ENCODE measurements around the gene MNAT1. TPM values are rescaled to one million over a fixed set of nuclear protein-coding genes. Genes with fewer than 3 reads are reported as not detected.
A peak's percentile ranks its signal among the peaks of the same experiment; 100 is the strongest.

MNAT1 gene
- polyA plus RNA-seq, 3 donors: 50.3 to 57.2 (median 53.1) TPM

- DNase-seq (ENCODE audit: low read depth in 3 of 3, low spot score in 2 of 3): no peak
These were observed 222.1 kb downstream of the MNAT1 start for GRCh38 chr14:60956632-60957031.

DNA sequence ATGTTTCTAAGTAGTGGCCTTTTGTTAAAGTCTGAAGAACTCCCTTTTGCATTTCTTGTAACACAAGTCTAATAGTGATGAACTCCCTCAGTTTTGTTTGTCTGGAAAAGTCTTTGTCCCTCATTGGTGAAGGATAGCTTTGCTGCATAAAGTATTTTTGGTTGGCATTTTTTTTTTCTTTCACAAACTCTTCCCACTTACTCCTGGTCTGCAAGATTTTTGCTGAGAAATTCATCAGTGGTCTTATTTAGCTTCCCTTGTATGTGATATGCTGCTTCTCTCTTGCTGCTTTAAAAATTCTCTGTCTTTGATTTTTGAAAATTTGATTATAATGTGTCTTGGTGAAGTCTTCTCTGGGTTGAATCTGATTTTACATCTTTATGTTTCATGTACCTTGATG, 223.6 kb downstream of the MNAT1 start:
- no peak for DNase-seq (ENCODE audit: low read depth in 3 of 3, low spot score in 2 of 3)

DNA sequence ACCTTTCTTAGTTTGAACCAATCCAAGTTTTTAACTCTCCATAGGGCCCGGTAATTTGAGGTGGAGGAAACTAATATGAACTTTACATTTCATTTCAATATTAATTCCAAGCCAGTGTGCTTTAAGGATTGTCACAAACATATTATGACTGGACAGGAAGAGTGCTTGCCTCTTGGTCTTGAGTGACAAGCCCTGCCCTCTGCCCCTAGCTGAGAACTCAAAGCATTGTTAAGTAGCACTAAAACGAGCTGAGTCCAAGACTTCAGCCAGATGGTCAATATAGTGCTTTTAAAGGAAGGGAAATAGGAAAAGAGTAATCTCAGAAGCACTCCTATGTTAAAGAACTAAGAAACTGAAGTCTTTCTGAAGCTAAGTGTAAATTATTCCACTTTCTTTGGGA, 229.2 kb downstream of the MNAT1 start:
- DNase-seq (ENCODE audit: low read depth in 3 of 3, low spot score in 2 of 3): no peak

- no peak for DNase-seq (ENCODE audit: low read depth in 3 of 3, low spot score in 2 of 3)
These were observed 230.3 kb downstream of the MNAT1 start for GRCh38 chr14:60964904-60965303.

DNA sequence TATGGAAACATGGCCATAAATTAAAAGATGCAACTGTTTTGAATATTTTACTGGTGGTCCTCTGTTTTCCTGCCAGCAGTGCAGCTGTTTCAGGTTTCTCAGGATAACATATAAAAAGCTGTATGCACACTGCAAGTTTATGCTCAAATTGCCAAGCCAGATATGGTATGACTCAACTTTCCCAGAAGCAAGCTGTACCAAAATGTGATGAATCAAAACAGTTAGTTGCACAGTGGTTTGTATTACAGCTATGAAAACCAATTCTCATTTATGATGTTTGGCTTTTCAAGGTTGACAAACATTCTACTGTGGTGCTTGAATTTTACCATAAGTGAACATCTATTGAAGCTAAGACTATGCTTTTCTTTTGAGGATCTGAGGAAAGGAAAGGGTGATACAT, 230.8 kb downstream of the MNAT1 start:
- no peak for DNase-seq (ENCODE audit: low read depth in 3 of 3, low spot score in 2 of 3)

GRCh38 chr14:60968099-60968498, 233.5 kb downstream of the MNAT1 start:
- no peak for DNase-seq (ENCODE audit: low read depth in 3 of 3, low spot score in 2 of 3)

DNA sequence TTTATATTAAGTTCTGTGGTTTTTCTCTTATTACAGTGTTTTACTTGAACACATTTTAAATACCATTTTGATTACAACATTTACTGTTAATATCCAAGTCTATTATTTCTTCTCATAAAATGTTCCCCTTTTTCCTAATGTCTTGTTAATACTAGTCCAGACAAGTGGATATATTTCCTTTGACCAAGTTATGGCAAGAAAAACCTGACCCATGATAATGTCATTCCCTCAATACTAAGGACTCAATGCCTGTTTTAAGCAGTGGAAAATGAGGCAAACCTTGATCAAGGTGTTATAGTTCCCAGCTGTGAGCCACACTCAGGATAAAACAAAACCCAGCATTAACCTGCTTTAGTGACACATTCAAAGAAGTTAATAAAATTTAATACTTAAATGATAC, 234.1 kb downstream of the MNAT1 start:
- no peak for DNase-seq (ENCODE audit: low read depth in 3 of 3, low spot score in 2 of 3)

- no peak for DNase-seq (ENCODE audit: low read depth in 3 of 3, low spot score in 2 of 3)
These were observed 235.6 kb downstream of the MNAT1 start for GRCh38 chr14:60970146-60970545.

DNA sequence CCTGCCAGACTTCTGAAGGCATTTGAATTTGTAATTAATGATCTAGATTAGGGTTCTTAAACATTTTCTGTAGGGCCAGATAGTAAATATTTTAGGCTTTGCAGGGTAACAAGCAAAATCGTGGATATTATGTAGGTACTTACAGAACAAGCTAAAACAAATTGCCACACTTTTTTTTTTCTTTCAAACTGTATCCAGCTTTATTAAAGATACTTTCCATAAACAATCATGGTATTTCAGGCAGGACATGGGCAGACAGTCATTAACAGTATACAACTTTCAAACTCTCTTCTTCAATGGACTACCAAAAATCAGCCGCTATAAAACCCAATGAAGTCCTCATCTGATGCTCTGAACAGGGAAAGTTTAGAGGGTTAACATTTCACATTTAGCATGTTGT, 236.7 kb downstream of the MNAT1 start:
- no peak for DNase-seq (ENCODE audit: low read depth in 3 of 3, low spot score in 2 of 3)

GRCh38 chr14:60972295-60972694, 237.7 kb downstream of the MNAT1 start:
- no peak for DNase-seq (ENCODE audit: low read depth in 3 of 3, low spot score in 2 of 3)

GRCh38 chr14:60973070-60973469, 238.5 kb downstream of the MNAT1 start:
- no peak for DNase-seq (ENCODE audit: low read depth in 3 of 3, low spot score in 2 of 3)

DNA sequence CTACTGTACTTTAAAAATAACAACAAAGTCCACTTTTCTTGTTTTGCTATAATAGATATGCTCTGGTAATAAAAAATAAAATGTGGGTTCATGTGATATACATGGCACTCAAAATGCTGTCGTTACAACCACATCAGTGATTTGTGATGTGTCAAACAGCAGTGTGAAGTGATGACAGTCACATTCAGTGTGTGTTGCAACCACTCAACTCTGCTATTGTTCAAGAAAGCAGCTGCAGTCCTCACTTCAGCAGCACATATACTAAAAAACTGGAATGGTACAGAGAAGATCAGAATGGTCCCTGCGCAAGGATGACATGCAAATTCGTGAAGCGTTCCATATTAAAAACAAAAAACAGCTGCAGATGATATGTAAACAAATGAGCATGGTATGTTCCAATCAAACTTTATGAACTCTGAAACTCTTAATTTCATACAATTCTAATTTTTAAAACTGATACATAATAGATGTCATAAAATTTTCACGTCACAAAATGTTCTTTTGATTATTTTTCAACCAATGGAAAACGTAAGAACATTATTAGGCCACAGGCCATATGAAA, 239.6 kb downstream of the MNAT1 start:
- DNase-seq (ENCODE audit: low read depth in 3 of 3, low spot score in 2 of 3): no peak

DNA sequence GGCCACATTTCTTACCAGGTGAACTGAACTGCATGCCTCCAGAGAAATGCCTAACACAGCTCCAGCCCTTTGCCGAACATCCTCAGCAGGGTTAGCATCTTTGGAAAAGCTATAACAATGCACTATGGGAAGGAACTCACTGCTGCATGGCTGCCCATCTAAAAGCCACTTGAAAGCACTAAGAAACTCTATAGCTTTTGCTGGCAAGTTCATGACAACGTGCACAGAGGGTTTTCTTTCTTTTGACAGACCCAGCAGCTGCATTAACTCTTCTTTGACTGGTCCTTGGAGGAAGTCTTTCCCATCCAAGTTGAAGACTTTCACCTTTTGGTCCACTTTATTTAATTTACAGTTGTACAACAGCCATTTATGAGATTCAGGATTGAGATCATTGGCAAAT, 241.0 kb downstream of the MNAT1 start:
- no peak for DNase-seq (ENCODE audit: low read depth in 3 of 3, low spot score in 2 of 3)

DNA sequence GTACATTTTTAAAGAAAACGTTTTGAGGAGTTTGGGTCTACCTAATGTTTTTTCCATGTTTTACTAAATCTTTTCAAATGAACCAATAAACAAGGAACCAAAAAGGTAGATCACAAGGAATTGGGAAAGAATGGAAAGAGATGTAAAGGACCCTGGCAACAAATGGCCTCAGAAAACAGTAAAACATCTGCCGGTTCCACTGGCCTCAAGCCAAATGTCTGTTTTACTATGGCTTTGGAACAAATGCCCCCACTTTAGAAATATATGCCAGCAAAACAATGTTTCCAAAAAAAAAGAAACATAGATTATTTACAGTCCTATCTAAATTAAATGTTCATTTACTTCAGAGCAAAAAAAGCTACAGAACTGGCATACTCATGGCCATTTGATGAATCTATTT, 243.3 kb downstream of the MNAT1 start:
- DNase-seq (ENCODE audit: low read depth in 3 of 3, low spot score in 2 of 3): no peak

DNA sequence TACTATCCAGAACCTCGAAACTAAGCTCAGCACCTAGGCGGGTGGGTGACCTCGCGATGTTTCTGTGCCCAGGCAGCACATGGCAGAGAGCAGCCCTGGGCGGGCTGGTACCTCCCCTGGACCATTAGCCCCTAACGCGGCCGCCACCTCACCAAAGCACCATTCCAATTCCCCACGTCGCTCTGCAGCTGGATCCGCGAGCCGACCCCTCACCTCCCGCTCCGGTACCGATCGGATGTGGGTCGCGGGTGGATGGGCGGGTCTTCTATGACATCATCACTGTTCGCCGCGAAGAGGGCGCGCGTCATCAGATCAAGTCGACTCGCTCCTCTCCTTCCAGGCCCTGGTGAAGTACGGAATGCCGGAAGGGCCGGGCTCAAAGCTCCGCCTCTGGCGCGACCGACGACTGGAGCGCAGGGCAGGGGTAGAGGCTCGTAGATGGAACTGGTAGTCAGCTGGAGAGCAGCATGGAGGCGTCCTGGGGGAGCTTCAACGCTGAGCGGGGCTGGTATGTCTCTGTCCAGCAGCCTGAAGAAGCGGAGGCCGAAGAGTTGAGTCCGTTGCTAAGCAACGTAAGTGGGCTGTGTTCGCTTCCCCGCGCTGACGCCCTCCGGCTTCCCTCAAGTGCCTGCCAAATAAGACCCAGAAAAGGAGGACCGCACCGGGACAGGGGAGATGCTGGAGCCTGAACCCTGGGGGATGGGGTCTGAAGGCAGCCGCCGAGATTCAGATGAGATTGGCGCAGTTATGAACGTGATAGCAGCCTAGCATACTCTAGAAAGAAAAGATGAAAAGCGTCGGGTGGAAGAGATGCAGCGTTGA, 246.5 kb downstream of the MNAT1 start, which contains the start of the genes SLC38A6 and TRMT5:
SLC38A6 (plus strand) TSS at position 435 of the 822 bp plus-strand sequence; CDS start at position 468, 33 bp downstream.
TRMT5 (minus strand) TSS at position 269 of the 822 bp plus-strand sequence; CDS start at position 163, 106 bp downstream.
- DNase-seq (ENCODE audit: low read depth in 3 of 3, low spot score in 2 of 3): peak; percentile 86 to 89 (median 89)

DNA sequence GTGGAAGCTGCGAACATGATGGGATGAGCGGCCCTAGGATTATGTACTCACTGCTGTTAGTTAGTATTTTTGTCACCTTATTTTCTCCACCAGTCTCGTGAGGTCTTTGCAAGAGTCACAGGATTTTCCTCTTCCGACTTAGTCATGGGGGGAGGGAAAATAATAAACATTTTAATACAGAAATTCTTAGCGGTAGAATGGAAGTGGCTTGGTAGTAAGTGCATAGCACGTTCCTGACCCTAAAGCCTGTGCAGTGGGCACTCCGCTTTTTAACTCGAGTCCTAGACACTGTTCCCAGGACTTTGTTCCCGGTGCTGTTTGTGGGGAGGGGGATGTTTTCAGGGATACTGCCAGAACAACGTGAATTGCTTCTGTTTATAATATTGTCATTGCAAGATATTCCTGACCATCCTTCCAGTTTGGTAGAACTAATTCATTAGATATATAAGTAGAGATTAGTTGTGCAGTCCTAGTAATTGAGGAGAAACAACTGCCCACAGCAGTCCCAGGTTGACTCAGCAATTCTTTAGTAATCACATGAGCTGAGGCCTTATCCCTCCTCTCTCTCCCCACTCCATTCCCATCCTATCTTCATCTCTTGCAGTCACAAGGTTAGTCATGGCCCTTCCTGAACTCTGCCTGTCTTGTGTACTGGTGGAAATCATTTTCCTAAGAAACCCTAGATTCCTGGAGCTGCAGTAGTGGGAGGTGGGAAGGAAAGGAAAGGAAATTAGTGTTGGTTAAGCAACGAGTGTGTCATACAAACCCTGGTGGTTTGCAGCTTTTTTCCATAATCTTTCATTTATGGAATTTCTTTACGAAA, 247.3 kb downstream of the MNAT1 start:
- no peak for DNase-seq (ENCODE audit: low read depth in 3 of 3, low spot score in 2 of 3)

GRCh38 chr14:60984196-60984595, 249.6 kb downstream of the MNAT1 start:
- no peak for DNase-seq (ENCODE audit: low read depth in 3 of 3, low spot score in 2 of 3)

DNA sequence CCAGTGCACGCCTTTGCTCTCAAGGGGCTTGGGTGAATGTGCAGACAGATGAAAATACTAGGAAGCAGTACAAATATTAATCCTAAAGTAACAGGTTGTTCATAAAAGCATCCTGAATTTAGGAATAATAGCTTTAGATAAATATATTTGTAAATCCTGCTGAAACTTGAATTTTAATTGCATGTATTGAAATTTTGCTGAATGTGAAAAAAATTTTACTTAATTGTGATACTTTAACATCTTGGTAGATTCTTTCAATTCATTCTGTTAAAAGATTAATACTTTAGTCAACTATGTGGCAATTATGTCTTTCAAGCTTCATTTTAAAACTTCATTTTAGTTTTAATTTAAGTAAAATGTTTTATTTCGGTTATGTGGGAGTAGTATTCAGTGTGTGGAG, 251.9 kb downstream of the MNAT1 start:
- no peak for DNase-seq (ENCODE audit: low read depth in 3 of 3, low spot score in 2 of 3)

- DNase-seq (ENCODE audit: low read depth in 3 of 3, low spot score in 2 of 3): no peak
These were observed 255.0 kb downstream of the MNAT1 start for GRCh38 chr14:60989599-60989998.

- no peak for DNase-seq (ENCODE audit: low read depth in 3 of 3, low spot score in 2 of 3)
These were observed 264.1 kb downstream of the MNAT1 start for GRCh38 chr14:60998617-60999016.

DNA sequence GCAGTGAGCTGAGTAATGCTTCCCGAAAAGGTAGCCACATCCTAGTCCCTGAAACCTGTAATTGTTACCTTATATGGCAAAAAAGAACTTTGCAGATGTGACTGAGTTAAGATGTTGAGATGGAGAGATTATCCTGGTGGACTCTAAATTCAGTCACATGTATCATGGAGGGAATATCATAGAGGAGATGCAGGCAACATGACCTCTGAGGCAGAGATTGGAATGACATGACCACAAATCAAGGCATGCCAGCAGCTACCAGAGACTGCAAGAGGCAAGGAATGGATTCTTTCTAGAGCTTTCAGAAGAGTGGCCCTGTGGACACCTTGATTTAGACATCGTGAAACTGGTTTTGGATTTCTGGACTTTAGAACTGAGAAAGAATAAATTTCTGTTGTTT, 265.0 kb downstream of the MNAT1 start:
- no peak for DNase-seq (ENCODE audit: low read depth in 3 of 3, low spot score in 2 of 3)
